Keratinocyte (primary cell): Measurements from ENCODE around the gene DENND6B. TPM values are rescaled to one million over a fixed set of nuclear protein-coding genes. Genes with fewer than 3 reads are reported as not detected.

ENCODE experiments used
- DNase-seq: peaks from one replicate; pipeline ENCODE4 v3.0.0-alpha.2; 2011; ENCODE audit warnings: low read depth, missing footprints, low spot score
- FAIRE-seq: peaks from 2 replicates; lab custom pipeline; 2011; peaks lifted over from hg19 to GRCh38; lab: Jason Lieb, UNC
- H2AFZ ChIP-seq: 2 replicates; pipeline ENCODE4 v1.6.0; 2012; ENCODE audit warnings: low read length, control low read depth, inconsistent platforms; ENCODE audit not compliant: control insufficient read depth
- H3K27ac ChIP-seq: 2 replicates; pipeline ENCODE4 v1.5.1; 2011; ENCODE audit warnings: low read length; ENCODE audit not compliant: control insufficient read depth, insufficient read depth
- H3K27me3 ChIP-seq: 3 replicates; pipeline ENCODE4 v1.6.0; 2011; ENCODE audit warnings: low read length; ENCODE audit not compliant: control insufficient read depth, insufficient read depth; ENCODE audit errors: extremely low read depth
- H3K36me3 ChIP-seq, 2 experiments: 2 replicates in 1 of 2; 3 replicates in 1 of 2; pipeline ENCODE4 v1.5.1; 2011; ENCODE audit warnings: low read length in 2 of 2, mild to moderate bottlenecking in 1 of 2; ENCODE audit not compliant: control insufficient read depth in 2 of 2, insufficient read depth in 2 of 2; ENCODE audit errors: extremely low read depth in 1 of 2
- H3K4me1 ChIP-seq: 3 replicates; pipeline ENCODE4 v1.5.1; 2011; ENCODE audit warnings: low read length; ENCODE audit not compliant: control insufficient read depth, insufficient read depth; ENCODE audit errors: extremely low read depth
- H3K4me2 ChIP-seq: 3 replicates; pipeline ENCODE4 v1.6.0; 2011; ENCODE audit warnings: low read depth, low read length; ENCODE audit not compliant: control insufficient read depth, insufficient read depth; ENCODE audit errors: extremely low read depth
- H3K4me3 ChIP-seq, 3 experiments: fragments of 200-600 bp in 1 of 3; sonication (generic) in 1 of 3; 2 replicates in 2 of 3; 3 replicates in 1 of 3; pipeline ENCODE4 v1.5.1; 2011 to 2016; ENCODE audit warnings: low read length in 3 of 3, mild to moderate bottlenecking in 3 of 3, control low read depth in 2 of 3, inconsistent platforms in 1 of 3, low read depth in 1 of 3, mixed read lengths in 1 of 3, mixed run types in 1 of 3, moderate library complexity in 1 of 3; ENCODE audit not compliant: control insufficient read depth in 2 of 3, insufficient read depth in 2 of 3; ENCODE audit errors: extremely low read depth in 1 of 3
- H3K79me2 ChIP-seq: 2 replicates; pipeline ENCODE4 v1.6.0; 2012; ENCODE audit warnings: low read length; ENCODE audit not compliant: control insufficient read depth, insufficient read depth
- H3K9ac ChIP-seq: 3 replicates; pipeline ENCODE4 v1.6.0; 2011; ENCODE audit warnings: low read length; ENCODE audit not compliant: control insufficient read depth, insufficient read depth; ENCODE audit errors: extremely low read depth
- H3K9me1 ChIP-seq: 3 replicates; pipeline ENCODE4 v1.6.0; 2011; ENCODE audit warnings: low read length; ENCODE audit not compliant: control insufficient read depth, insufficient read depth; ENCODE audit errors: extremely low read depth
- H3K9me3 ChIP-seq: 2 replicates; pipeline ENCODE4 v1.5.1; 2012; ENCODE audit warnings: low read depth, low read length; ENCODE audit not compliant: control insufficient read depth
- H4K20me1 ChIP-seq: 3 replicates; pipeline ENCODE4 v1.6.0; 2011; ENCODE audit warnings: low read length; ENCODE audit not compliant: control insufficient read depth, insufficient read depth; ENCODE audit errors: extremely low read depth
- EZH2 ChIP-seq: IDR thresholded peaks from one replicate; pipeline ENCODE4 v1.6.1; 2012; ENCODE audit warnings: inconsistent platforms, mild to moderate bottlenecking, low read length, moderate library complexity
- dilution Hi-C: fragments of 300-500 bp; cut with MboI; formaldehyde crosslinking; loops from one replicate; pipeline ENCODE4 v1.7.0; 2020; ENCODE audit warnings: low sequenced_read_pairs; ENCODE audit not compliant: extremely low pct_ligation_motif_present
- polyA plus RNA-seq, 5 experiments: library from polyadenylated mRNA; depleted of rRNA in 3 of 5; stranded (reverse) in 3 of 5; stranded (forward) in 1 of 5; unstranded in 1 of 5; fragments of >200 nt; gene quantifications; 1 replicate in 1 of 5; 2 replicates in 3 of 5; 3 replicates in 1 of 5; pipeline versions ENCODE4 v1.2.1 to v1.2.3, GENCODE V29; 2011 to 2012; ENCODE audit warnings: missing spikeins in 2 of 5, low read depth in 1 of 5, low replicate concordance in 1 of 5
- TF ChIP-seq, protein P1 (sequence below), 3 experiments: IDR thresholded peaks in 1 of 3; conservative IDR thresholded peaks in 1 of 3; optimal IDR thresholded peaks in 1 of 3; 2 replicates in 2 of 3; 3 replicates in 1 of 3; pipeline versions ENCODE3 to v1.5.1; 2011; ENCODE audit warnings: low read length in 3 of 3, mild to moderate bottlenecking in 3 of 3, moderate library complexity in 2 of 3, control low read depth in 1 of 3, inconsistent platforms in 1 of 3; ENCODE audit not compliant: insufficient read depth in 2 of 3; ENCODE audit errors: extremely low read depth in 1 of 3

The DENND6B gene
- polyA plus RNA-seq, 1 donor (not counting 4 experiments of a cell fraction or from before 2014, with no cell fraction given): 0.94 TPM

DNA sequence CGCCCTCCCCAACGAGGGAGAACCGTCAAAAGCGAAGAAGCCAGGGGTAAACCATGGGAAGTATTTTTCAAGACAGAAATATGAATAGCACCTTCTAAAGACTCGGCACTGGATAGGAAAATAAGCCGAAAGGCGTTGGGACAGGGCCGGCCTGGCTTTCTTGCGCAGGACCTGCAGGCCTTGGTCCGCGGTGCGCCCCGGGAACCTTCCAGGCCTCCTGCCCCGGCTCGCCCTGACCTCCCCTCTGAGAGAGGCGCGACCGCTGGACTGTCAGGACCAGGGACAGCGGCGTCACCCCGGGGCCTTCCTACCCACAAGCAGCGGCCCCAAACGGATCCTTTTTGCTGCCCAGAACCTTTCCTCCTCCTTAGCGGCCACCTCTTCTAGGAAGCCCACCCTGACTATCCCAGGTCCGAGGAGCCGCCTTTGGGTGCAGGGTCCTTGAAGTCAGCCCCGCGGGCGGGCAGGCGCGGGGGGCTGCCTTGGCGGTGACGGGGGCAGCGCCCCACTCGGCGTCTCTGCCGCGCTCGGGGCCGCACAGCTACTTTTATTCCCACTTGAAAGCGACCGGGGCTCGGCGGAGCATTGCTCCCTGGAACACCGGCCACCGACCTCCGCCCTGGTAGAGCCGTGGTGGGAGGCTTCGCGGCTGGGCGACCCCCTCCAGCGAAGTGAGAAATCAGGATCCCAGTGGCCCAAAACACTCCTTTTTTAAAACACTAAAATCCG, 56.0 kb downstream of the DENND6B start:
- dilution Hi-C loops: no loop called here

DNA sequence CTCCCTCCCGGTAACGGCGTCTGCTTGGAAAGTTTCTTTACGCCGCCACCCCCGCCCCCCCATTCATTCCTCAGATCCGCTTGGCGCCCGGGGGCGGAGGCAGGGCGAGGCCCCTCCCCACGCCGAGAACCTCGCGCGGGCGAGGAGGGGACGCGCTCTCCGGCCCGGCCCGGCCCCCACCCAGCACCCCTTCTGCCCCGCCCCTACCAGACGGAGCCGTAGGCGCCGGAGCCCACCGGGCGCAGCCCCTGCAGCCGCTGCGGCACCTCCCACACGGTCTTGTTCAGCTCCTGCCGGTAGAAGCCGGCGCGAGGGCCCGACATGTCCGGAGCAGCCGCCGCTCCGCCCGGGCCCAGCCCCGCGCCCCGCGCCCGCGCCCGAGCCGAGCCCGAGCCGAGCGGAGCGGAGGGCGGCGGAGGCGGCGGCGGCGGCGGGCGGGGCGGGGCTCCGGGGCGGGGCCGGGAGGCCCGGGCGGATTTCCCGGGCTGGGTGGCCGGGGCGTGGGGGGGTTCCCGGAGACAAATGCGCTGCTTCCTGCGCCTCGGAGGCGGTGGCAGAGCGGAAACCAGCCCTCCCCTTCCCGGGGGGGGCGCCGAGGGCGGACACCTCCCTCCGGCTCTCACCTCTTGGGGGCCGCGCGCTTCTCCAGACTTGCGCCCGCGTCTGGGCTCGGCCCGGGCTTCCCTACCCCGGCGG, 56.7 kb downstream of the DENND6B start, which contains the start of gene MAPK11:
Gene MAPK11, minus strand, starts transcription at position 411 of the 696 bp plus-strand sequence. Its CDS starts 88 bp downstream, at position 323.
- H3K27me3 ChIP-seq: peaks cover 5% of the 10 kb centered on the region
- dilution Hi-C loops: no loop called here
- peaks cover 4 to 11% of the 10 kb centered on the region in 2 experiments for H3K36me3 ChIP-seq
- peaks cover 20% of the 10 kb centered on the region for H3K4me1 ChIP-seq
- TF ChIP-seq EZH2: no peak
- TF ChIP-seq, protein P1, sequence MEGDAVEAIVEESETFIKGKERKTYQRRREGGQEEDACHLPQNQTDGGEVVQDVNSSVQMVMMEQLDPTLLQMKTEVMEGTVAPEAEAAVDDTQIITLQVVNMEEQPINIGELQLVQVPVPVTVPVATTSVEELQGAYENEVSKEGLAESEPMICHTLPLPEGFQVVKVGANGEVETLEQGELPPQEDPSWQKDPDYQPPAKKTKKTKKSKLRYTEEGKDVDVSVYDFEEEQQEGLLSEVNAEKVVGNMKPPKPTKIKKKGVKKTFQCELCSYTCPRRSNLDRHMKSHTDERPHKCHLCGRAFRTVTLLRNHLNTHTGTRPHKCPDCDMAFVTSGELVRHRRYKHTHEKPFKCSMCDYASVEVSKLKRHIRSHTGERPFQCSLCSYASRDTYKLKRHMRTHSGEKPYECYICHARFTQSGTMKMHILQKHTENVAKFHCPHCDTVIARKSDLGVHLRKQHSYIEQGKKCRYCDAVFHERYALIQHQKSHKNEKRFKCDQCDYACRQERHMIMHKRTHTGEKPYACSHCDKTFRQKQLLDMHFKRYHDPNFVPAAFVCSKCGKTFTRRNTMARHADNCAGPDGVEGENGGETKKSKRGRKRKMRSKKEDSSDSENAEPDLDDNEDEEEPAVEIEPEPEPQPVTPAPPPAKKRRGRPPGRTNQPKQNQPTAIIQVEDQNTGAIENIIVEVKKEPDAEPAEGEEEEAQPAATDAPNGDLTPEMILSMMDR (optimal IDR thresholded peaks at IDR 0.05 in 1 of 3, IDR thresholded peaks at IDR 0.05 in 1 of 3, conservative IDR thresholded peaks at IDR 0.05 in 1 of 3; ENCODE audit: extremely low read depth in 1 of 3, insufficient read depth in 2 of 3, low read length in 3 of 3): no peak
- H3K79me2 ChIP-seq: no peaks in the 10 kb centered on the region
- peak within 1 kb of the TSS; percentile 15 for H3K9ac ChIP-seq
- DNase-seq (no peak), FAIRE-seq (no peak)
- peaks cover 6% of the 10 kb centered on the region for H4K20me1 ChIP-seq
- peak within 1 kb of the TSS; percentile 87 for H3K4me2 ChIP-seq
- no peak within 1 kb of the TSS for H3K27ac ChIP-seq
- H2AFZ ChIP-seq: no peak within 1 kb of the TSS
- H3K9me1 ChIP-seq: no peaks in the 10 kb centered on the region
- no peaks in the 10 kb centered on the region for H3K9me3 ChIP-seq
- peak within 1 kb of the TSS; percentile 44 to 74 (median 59) for H3K4me3 ChIP-seq

More for the DNA sequence above, 56.0 kb downstream of the DENND6B start:
- no peak for DNase-seq
- Histone ChIP-seq H3K9ac (no peak overlapping the region), H3K36me3 (peaks cover 11 to 16% of the 10 kb centered on the region in 2 experiments), H3K4me1 (peaks cover 20% of the 10 kb centered on the region), H3K9me1 (no peaks in the 10 kb centered on the region), H3K27ac (no peak overlapping the region), H3K4me2 (peak overlapping the region; percentile 87), H3K9me3 (no peaks in the 10 kb centered on the region), H3K79me2 (no peaks in the 10 kb centered on the region), H4K20me1 (peaks cover 6% of the 10 kb centered on the region), H3K4me3 (peak overlapping the region; percentile 44 to 74 (median 59)), H3K27me3 (peaks cover 5% of the 10 kb centered on the region), H2AFZ (no peak overlapping the region)
- TF ChIP-seq EZH2: peak; percentile 46
- TF ChIP-seq, protein P1 (optimal IDR thresholded peaks at IDR 0.05 in 1 of 3, IDR thresholded peaks at IDR 0.05 in 1 of 3, conservative IDR thresholded peaks at IDR 0.05 in 1 of 3; ENCODE audit: extremely low read depth in 1 of 3, insufficient read depth in 2 of 3, low read length in 3 of 3): no peak
- FAIRE-seq: no peak
